Ramos (cell line): ENCODE data around the gene PRSS22.

Experiments
- in situ Hi-C: fragments of 300-500 bp; cut with MboI; formaldehyde crosslinking; loops from one replicate; pipeline ENCODE4 v1.14.3; 2022; ENCODE audit warnings: low sequenced_read_pairs; ENCODE audit not compliant: unreplicated experiment

PRSS22 gene

GRCh38 chr16:2853531-2854073, 4.4 kb downstream of the PRSS22 start:
- in situ Hi-C loops, result no loop called here

GRCh38 chr16:2852731-2853507, 5.1 kb downstream of the PRSS22 start:
- in situ Hi-C loops, result no loop called here

- in situ Hi-C loops, result no loop called here
Observed at GRCh38 chr16:2852003-2852730, 5.8 kb downstream of the PRSS22 start.

GRCh38 chr16:2848933-2849725, 8.8 kb downstream of the PRSS22 start:
- in situ Hi-C loops, result no loop called here

- in situ Hi-C loops, result no loop called here
Observed at GRCh38 chr16:2846511-2847310, 11.3 kb downstream of the PRSS22 start.

GRCh38 chr16:2845116-2845515, 12.9 kb downstream of the PRSS22 start:
- in situ Hi-C loops, result no loop called here

GRCh38 chr16:2843526-2843925, 14.4 kb downstream of the PRSS22 start:
- in situ Hi-C loops, result no loop called here

- in situ Hi-C loops, result no loop called here
Observed at GRCh38 chr16:2842340-2843000, 15.5 kb downstream of the PRSS22 start.

GRCh38 chr16:2841606-2842339, 16.2 kb downstream of the PRSS22 start:
- in situ Hi-C loops, result no loop called here

- in situ Hi-C loops, result no loop called here
Observed at GRCh38 chr16:2840914-2841313, 17.1 kb downstream of the PRSS22 start.

- in situ Hi-C loops, result no loop called here
Observed at GRCh38 chr16:2839650-2840450, 18.1 kb downstream of the PRSS22 start.

- in situ Hi-C loops, result no loop called here
Observed at GRCh38 chr16:2838928-2839327, 19.0 kb downstream of the PRSS22 start.

- in situ Hi-C loops, result no loop called here
Observed at GRCh38 chr16:2836646-2837508, 21.1 kb downstream of the PRSS22 start.

- in situ Hi-C loops, result no loop called here
Observed at GRCh38 chr16:2835638-2836493, 22.1 kb downstream of the PRSS22 start.

- in situ Hi-C loops, result no loop called here
Observed at GRCh38 chr16:2834968-2835367, 23.0 kb downstream of the PRSS22 start.

GRCh38 chr16:2833776-2834175, 24.2 kb downstream of the PRSS22 start:
- in situ Hi-C loops, result no loop called here
